T-helper 1 cell treated with Interleukin-12 subunit alpha and Interleukin-12 subunit beta and Interleukin-4 antibody, amounts not matched to agents 30 μg/mL and 1 μg/mL, for 36 hours (primary cell): ENCODE data around the gene KLHL10.
"Not testable (repeated sequence)": the region's sequence is repeated elsewhere in the genome, so short reads cannot be mapped to it uniquely, and the experiment has no call there.

Experiments
- H3K27ac Mint-ChIP-seq: one replicate; pipeline ENCODE4 v1.8.0; 2021; ENCODE audit warnings: mild to moderate bottlenecking, mixed read lengths
- H3K27me3 Mint-ChIP-seq: one replicate; pipeline ENCODE4 v1.8.0; 2021; ENCODE audit warnings: low read depth, mixed read lengths
- H3K36me3 Mint-ChIP-seq: one replicate; pipeline ENCODE4 v1.8.0; 2021; ENCODE audit warnings: low read depth, mixed read lengths
- H3K4me1 Mint-ChIP-seq: one replicate; pipeline ENCODE4 v1.8.0; 2021; ENCODE audit warnings: low read depth, mixed read lengths
- H3K4me3 Mint-ChIP-seq: one replicate; pipeline ENCODE4 v1.8.0; 2021; ENCODE audit warnings: mild to moderate bottlenecking, moderate library complexity, mixed read lengths
- H3K9me3 Mint-ChIP-seq: one replicate; pipeline ENCODE4 v1.8.0; 2021; ENCODE audit warnings: mixed read lengths

KLHL10 gene

GRCh38 chr17:41864498-41864835, 26.8 kb downstream of the KLHL10 start:
- Mint-ChIP-seq H3K9me3 (no peaks in the 10 kb centered on the region), H3K27me3 (no peaks in the 10 kb centered on the region), H3K36me3 (peaks cover 17% of the 10 kb centered on the region), H3K4me3 (no peak overlapping the region), H3K27ac (no peak overlapping the region), H3K4me1 (peaks cover 21% of the 10 kb centered on the region)

GRCh38 chr17:41864836-41865595, 27.4 kb downstream of the KLHL10 start, which contains the start of gene KLHL11:
Gene KLHL11, minus strand, starts transcription at chr17:41865423. Its CDS starts 53 bp downstream, at chr17:41865370.
- Mint-ChIP-seq H3K27ac (peak within 1 kb of the TSS; percentile 84), H3K27me3 (no peaks in the 10 kb centered on the region), H3K4me1 (peaks cover 24% of the 10 kb centered on the region), H3K36me3 (peaks cover 21% of the 10 kb centered on the region), H3K9me3 (no peaks in the 10 kb centered on the region), H3K4me3 (peak within 1 kb of the TSS; percentile 75)

GRCh38 chr17:41865596-41865893, 27.9 kb downstream of the KLHL10 start:
- peaks cover 23% of the 10 kb centered on the region for H3K4me1 Mint-ChIP-seq
- peaks cover 27% of the 10 kb centered on the region for H3K36me3 Mint-ChIP-seq
- no peaks in the 10 kb centered on the region for H3K27me3 Mint-ChIP-seq
- peak overlapping the region; percentile 84 for H3K27ac Mint-ChIP-seq
- no peaks in the 10 kb centered on the region for H3K9me3 Mint-ChIP-seq
- peak overlapping the region; percentile 75 for H3K4me3 Mint-ChIP-seq

- peak overlapping the region; percentile 26 for H3K4me3 Mint-ChIP-seq
- H3K36me3 Mint-ChIP-seq: peaks cover 43% of the 10 kb centered on the region
- peak overlapping the region; percentile 86 for H3K27ac Mint-ChIP-seq
- no peaks in the 10 kb centered on the region for H3K9me3 Mint-ChIP-seq
- no peaks in the 10 kb centered on the region for H3K27me3 Mint-ChIP-seq
- peaks cover 19% of the 10 kb centered on the region for H3K4me1 Mint-ChIP-seq
These were observed 30.9 kb downstream of the KLHL10 start for GRCh38 chr17:41868568-41868967.

GRCh38 chr17:41869426-41869825, 31.8 kb downstream of the KLHL10 start:
- no peaks in the 10 kb centered on the region for H3K9me3 Mint-ChIP-seq
- H3K27me3 Mint-ChIP-seq: no peaks in the 10 kb centered on the region
- H3K4me1 Mint-ChIP-seq: peaks cover 19% of the 10 kb centered on the region
- H3K27ac Mint-ChIP-seq: peak overlapping the region; percentile 26
- no peak overlapping the region for H3K4me3 Mint-ChIP-seq
- peaks cover 46% of the 10 kb centered on the region for H3K36me3 Mint-ChIP-seq

GRCh38 chr17:41870097-41870496, 32.5 kb downstream of the KLHL10 start:
- Mint-ChIP-seq H3K4me1 (peaks cover 19% of the 10 kb centered on the region), H3K36me3 (peaks cover 46% of the 10 kb centered on the region), H3K4me3 (no peak overlapping the region), H3K27me3 (no peaks in the 10 kb centered on the region), H3K27ac (peak overlapping the region; percentile 68), H3K9me3 (no peaks in the 10 kb centered on the region)

- H3K9me3 Mint-ChIP-seq: no peaks in the 10 kb centered on the region
- no peak overlapping the region for H3K4me3 Mint-ChIP-seq
- H3K4me1 Mint-ChIP-seq: peaks cover 16% of the 10 kb centered on the region
- H3K36me3 Mint-ChIP-seq: peaks cover 46% of the 10 kb centered on the region
- no peak overlapping the region for H3K27ac Mint-ChIP-seq
- no peaks in the 10 kb centered on the region for H3K27me3 Mint-ChIP-seq
These were observed 33.0 kb downstream of the KLHL10 start for GRCh38 chr17:41870627-41871026.

GRCh38 chr17:41871789-41872188, 34.2 kb downstream of the KLHL10 start:
- Mint-ChIP-seq H3K36me3 (peaks cover 49% of the 10 kb centered on the region), H3K4me3 (no peak overlapping the region), H3K27me3 (no peaks in the 10 kb centered on the region), H3K9me3 (no peaks in the 10 kb centered on the region), H3K27ac (no peak overlapping the region), H3K4me1 (peaks cover 16% of the 10 kb centered on the region)

GRCh38 chr17:41873559-41874292, 36.1 kb downstream of the KLHL10 start:
- Mint-ChIP-seq H3K4me1 (peaks cover 11% of the 10 kb centered on the region), H3K27me3 (no peaks in the 10 kb centered on the region), H3K36me3 (peaks cover 44% of the 10 kb centered on the region), H3K27ac (no peak overlapping the region), H3K4me3 (no peak overlapping the region), H3K9me3 (no peaks in the 10 kb centered on the region)

- H3K4me3 Mint-ChIP-seq, H3K27me3 Mint-ChIP-seq, H3K9me3 Mint-ChIP-seq, H3K4me1 Mint-ChIP-seq, H3K27ac Mint-ChIP-seq: not testable (repeated sequence)
- H3K36me3 Mint-ChIP-seq: peaks cover 40% of the 10 kb centered on the region
These were observed 36.7 kb downstream of the KLHL10 start for GRCh38 chr17:41874293-41874670.

GRCh38 chr17:41880130-41880529, 42.5 kb downstream of the KLHL10 start:
- no peaks in the 10 kb centered on the region for H3K4me1 Mint-ChIP-seq
- H3K4me3 Mint-ChIP-seq: no peak overlapping the region
- H3K9me3 Mint-ChIP-seq: no peaks in the 10 kb centered on the region
- H3K27ac Mint-ChIP-seq: no peak overlapping the region
- peaks cover 30% of the 10 kb centered on the region for H3K36me3 Mint-ChIP-seq
- no peaks in the 10 kb centered on the region for H3K27me3 Mint-ChIP-seq

GRCh38 chr17:41882756-41883155, 45.1 kb downstream of the KLHL10 start:
- H3K4me1 Mint-ChIP-seq: no peaks in the 10 kb centered on the region
- H3K27me3 Mint-ChIP-seq: no peaks in the 10 kb centered on the region
- no peak overlapping the region for H3K27ac Mint-ChIP-seq
- H3K4me3 Mint-ChIP-seq: no peak overlapping the region
- H3K36me3 Mint-ChIP-seq: peaks cover 30% of the 10 kb centered on the region
- no peaks in the 10 kb centered on the region for H3K9me3 Mint-ChIP-seq

- Mint-ChIP-seq H3K9me3 (no peaks in the 10 kb centered on the region), H3K27ac (no peak overlapping the region), H3K36me3 (peaks cover 28% of the 10 kb centered on the region), H3K4me3 (no peak overlapping the region), H3K27me3 (no peaks in the 10 kb centered on the region), H3K4me1 (peaks cover 2% of the 10 kb centered on the region)
These were observed 48.1 kb downstream of the KLHL10 start for GRCh38 chr17:41885733-41886132.

- Mint-ChIP-seq H3K27ac (no peak overlapping the region), H3K27me3 (no peaks in the 10 kb centered on the region), H3K4me1 (peaks cover 2% of the 10 kb centered on the region), H3K4me3 (no peak overlapping the region), H3K9me3 (no peaks in the 10 kb centered on the region), H3K36me3 (peaks cover 33% of the 10 kb centered on the region)
These were observed 50.8 kb downstream of the KLHL10 start for GRCh38 chr17:41888332-41888965.
